Endothelial cell of umbilical vein (primary cell): ENCODE measurements around the gene RHOB. TPM values are rescaled to one million over a fixed set of nuclear protein-coding genes. Genes with fewer than 3 reads are reported as not detected.

ENCODE experiments used
- BruUV-seq: library from RNA; stranded (reverse); fragments of 400-500 nt; replicated peaks from 2 replicates; lab custom pipeline; 2021; lab: Mats Ljungman, UMichigan
- CTCF ChIA-PET: fragments of 300-600, 350-600 bp; sonication (Branson Sonifier 250); formaldehyde crosslinking; loops from one replicate; lab custom pipeline; 2021; ENCODE audit warnings: antibody characterized with exemption, inconsistent platforms; lab: Charles Lee
- POLR2A ChIA-PET: fragments of 300-600, 350-600 bp; sonication (Branson Sonifier 250); formaldehyde crosslinking; loops from one replicate; lab custom pipeline; 2021; ENCODE audit warnings: antibody characterized with exemption, inconsistent platforms; lab: Charles Lee
- DNase-seq: peaks from one replicate; pipeline ENCODE4 v3.0.0-alpha.2; 2011; ENCODE audit warnings: low read depth, low spot score
- FAIRE-seq: peaks from 2 replicates; lab custom pipeline; 2011; peaks lifted over from hg19 to GRCh38; lab: Jason Lieb, UNC
- H2AFZ ChIP-seq: 2 replicates; pipeline ENCODE4 v1.6.0; 2012; ENCODE audit warnings: low read depth, low read length, control low read depth, inconsistent platforms
- H3K27ac ChIP-seq: 2 replicates; pipeline ENCODE4 v1.5.1; 2011; ENCODE audit warnings: low read depth, mild to moderate bottlenecking, control low read depth, low read length, moderate library complexity; ENCODE audit not compliant: insufficient read depth
- H3K27me3 ChIP-seq, 2 experiments: 2 replicates each; pipeline versions ENCODE4 v1.6.0 to v1.6.1; 2011; ENCODE audit warnings: low read length in 2 of 2, mixed read lengths in 1 of 2; ENCODE audit not compliant: control insufficient read depth in 2 of 2, insufficient read depth in 2 of 2
- H3K36me3 ChIP-seq, 2 experiments: 2 replicates in 1 of 2; 3 replicates in 1 of 2; pipeline ENCODE4 v1.5.1; 2011; ENCODE audit warnings: low read length in 2 of 2, mild to moderate bottlenecking in 1 of 2, moderate library complexity in 1 of 2; ENCODE audit not compliant: control insufficient read depth in 2 of 2, insufficient read depth in 2 of 2; ENCODE audit errors: extremely low read depth in 1 of 2
- H3K4me1 ChIP-seq: 3 replicates; pipeline ENCODE4 v1.5.1; 2011; ENCODE audit warnings: mild to moderate bottlenecking, low read length; ENCODE audit not compliant: control insufficient read depth, insufficient read depth; ENCODE audit errors: extremely low read depth
- H3K4me2 ChIP-seq: 2 replicates; pipeline ENCODE4 v1.6.1; 2011; ENCODE audit warnings: low read length, control low read depth, mixed read lengths; ENCODE audit not compliant: insufficient read depth
- H3K4me3 ChIP-seq, 3 experiments: fragments of 200-600 bp in 1 of 3; sonication (generic), shearing (Covaris generic) in 1 of 3; replicated peaks in 1 of 3; 2 replicates each; pipeline ENCODE4 v1.5.1; 2011 to 2016; ENCODE audit warnings: control low read depth in 3 of 3, low read length in 3 of 3, mild to moderate bottlenecking in 2 of 3, inconsistent platforms in 1 of 3, low read depth in 1 of 3, moderate library complexity in 1 of 3; ENCODE audit not compliant: insufficient read depth in 1 of 3
- H3K79me2 ChIP-seq: 2 replicates; pipeline ENCODE4 v1.6.0; 2012; ENCODE audit warnings: low read length, inconsistent platforms; ENCODE audit not compliant: control insufficient read depth, insufficient read depth
- H3K9ac ChIP-seq: replicated peaks from 2 replicates; pipeline ENCODE3; 2011; ENCODE audit warnings: low read length, control low read depth; ENCODE audit not compliant: insufficient read depth; ENCODE audit errors: extremely low read depth
- H3K9me1 ChIP-seq: replicated peaks from 3 replicates; pipeline ENCODE4 v1.6.0; 2011; ENCODE audit warnings: mild to moderate bottlenecking, low read length; ENCODE audit not compliant: control insufficient read depth, insufficient read depth; ENCODE audit errors: extremely low read depth
- H3K9me3 ChIP-seq: replicated peaks from 2 replicates; pipeline ENCODE4 v1.5.1; 2012; ENCODE audit warnings: low read length, inconsistent platforms; ENCODE audit not compliant: control insufficient read depth, insufficient read depth
- H4K20me1 ChIP-seq: replicated peaks from 2 replicates; pipeline ENCODE3; 2011; ENCODE audit warnings: mild to moderate bottlenecking, low read length; ENCODE audit not compliant: control insufficient read depth, insufficient read depth; ENCODE audit errors: extremely low read depth
- EZH2 ChIP-seq: IDR thresholded peaks from 2 replicates; pipeline ENCODE4 v1.6.1; 2012; ENCODE audit warnings: borderline replicate concordance, low read depth, mild to moderate bottlenecking, moderate library complexity, low read length, inconsistent platforms; ENCODE audit not compliant: severe bottlenecking
- FOS ChIP-seq: IDR thresholded peaks from 2 replicates; pipeline ENCODE4 v1.6.1; 2011; ENCODE audit warnings: mild to moderate bottlenecking, low read length, moderate library complexity, borderline replicate concordance; ENCODE audit not compliant: insufficient read depth
- JUN ChIP-seq: IDR thresholded peaks from 2 replicates; pipeline ENCODE4 v1.6.1; 2011; ENCODE audit warnings: borderline replicate concordance, low read depth; ENCODE audit not compliant: insufficient read length, insufficient read depth
- MYC ChIP-seq: IDR thresholded peaks from one replicate; pipeline ENCODE4 v1.6.1; 2011; ENCODE audit warnings: mild to moderate bottlenecking, low read depth, low read length
- POLR2A ChIP-seq: IDR thresholded peaks from 2 replicates; pipeline ENCODE4 v1.6.1; 2012; ENCODE audit warnings: low read depth, mild to moderate bottlenecking, control low read depth, low read length
- POLR2AphosphoS5 ChIP-seq: IDR thresholded peaks from 2 replicates; pipeline ENCODE4 v1.6.1; 2012; ENCODE audit warnings: low read depth, mild to moderate bottlenecking, control low read depth, low read length, moderate library complexity; ENCODE audit not compliant: insufficient read depth
- dilution Hi-C: fragments of 300-500 bp; cut with MboI; formaldehyde crosslinking; loops from one replicate; pipeline ENCODE4 v1.15.0; 2019; ENCODE audit warnings: low sequenced_read_pairs; ENCODE audit not compliant: extremely low pct_ligation_motif_present
- intact Hi-C: fragments of 100-400 bp; cut with micrococcal nuclease; formaldehyde crosslinking; loops from one replicate; pipeline ENCODE4 v1.10.0; 2022
- polyA plus RNA-seq, 4 experiments: library from polyadenylated mRNA; depleted of rRNA in 3 of 4; stranded (reverse) in 3 of 4; unstranded in 1 of 4; fragments of >200 nt; gene quantifications; 2 replicates each; pipeline versions ENCODE4 v1.2.1 to v1.2.3, GENCODE V29; 2011 to 2012; ENCODE audit warnings: missing spikeins in 1 of 4
- total RNA-seq: library from RNA; stranded (reverse); gene quantifications from 2 replicates; pipeline ENCODE4 v1.2.3, GENCODE V29; 2021

Gene RHOB
- total and polyA plus RNA-seq, 2 donors (not counting 3 experiments of a cell fraction or from before 2014, with no cell fraction given): 830 to 1,101 TPM

- Histone ChIP-seq H3K9me3 (no peaks in the 10 kb centered on the region), H3K27ac (no peak overlapping the region), H4K20me1 (no peaks in the 10 kb centered on the region), H3K4me2 (no peak overlapping the region), H3K36me3 (no peaks in the 10 kb centered on the region), H3K9ac (no peak overlapping the region), H3K4me3 (no peak overlapping the region), H3K27me3 (peaks cover 1 to 6% of the 10 kb centered on the region in 2 experiments), H3K9me1 (no peaks in the 10 kb centered on the region), H2AFZ (no peak overlapping the region), H3K79me2 (no peaks in the 10 kb centered on the region), H3K4me1 (peaks cover 12% of the 10 kb centered on the region)
- CTCF ChIA-PET: interaction anchor here (0.6 to 11.7 kb wide), 9 partner anchors 10 to 227 kb away, joined by 3 to 122 read pairs (median 3); no protein-coding TSS in a partner anchor
- FAIRE-seq (no peak), DNase-seq (no peak)
- intact Hi-C loops: no loop called here
- TF ChIP-seq JUN (no peak), POLR2AphosphoS5 (no peak), POLR2A (no peak), EZH2 (no peak)
- POLR2A ChIA-PET: no interaction called here
- dilution Hi-C loops: no loop called here
- no TSS peak for BruUV-seq
Observed at GRCh38 chr2:20421336-20421987, 25.4 kb upstream of the RHOB start.

GRCh38 chr2:20421988-20422370 is 24.9 kb upstream of the RHOB start:
- Histone ChIP-seq H3K9me1 (no peaks in the 10 kb centered on the region), H2AFZ (no peak overlapping the region), H3K4me3 (no peak overlapping the region), H4K20me1 (no peaks in the 10 kb centered on the region), H3K27me3 (peaks cover 0 to 3% of the 10 kb centered on the region in 2 experiments), H3K9ac (no peak overlapping the region), H3K9me3 (no peaks in the 10 kb centered on the region), H3K36me3 (no peaks in the 10 kb centered on the region), H3K79me2 (no peaks in the 10 kb centered on the region), H3K4me1 (peaks cover 12% of the 10 kb centered on the region), H3K4me2 (no peak overlapping the region), H3K27ac (no peak overlapping the region)
- FAIRE-seq: no peak
- ChIA-PET POLR2A (no interaction called here), CTCF (interaction anchor here (0.6 to 11.7 kb wide), 9 partner anchors 10 to 221 kb away, joined by 3 to 122 read pairs (median 4); no protein-coding TSS in a partner anchor)
- dilution Hi-C loops (no loop called here), intact Hi-C loops (no loop called here)
- no TSS peak for BruUV-seq
- DNase-seq: no peak
- TF ChIP-seq FOS (no peak), POLR2AphosphoS5 (no peak), MYC (no peak), JUN (no peak)
